MG63 (cell line): ENCODE results near the gene ATP6V0C. TPM values are rescaled to one million over a fixed set of nuclear protein-coding genes. Genes with fewer than 3 reads are reported as not detected.

Experiments
- DNase-seq: peaks from one replicate; pipeline ENCODE4 v3.0.0-alpha.2; 2020
- H3K27me3 ChIP-seq: fragments of 250-450 bp; sonication (Bioruptor Pico); 2 replicates; pipeline ENCODE4 v1.5.1; 2020; ENCODE audit warnings: mild to moderate bottlenecking, moderate library complexity
- H3K36me3 ChIP-seq: fragments of 250-450 bp; sonication (Bioruptor Pico); 2 replicates; pipeline ENCODE4 v1.5.1; 2020; ENCODE audit warnings: mild to moderate bottlenecking, moderate library complexity
- H3K4me3 ChIP-seq: fragments of 250-450 bp; sonication (Bioruptor Pico); 2 replicates; pipeline ENCODE4 v1.5.1; 2020; ENCODE audit warnings: mild to moderate bottlenecking, moderate library complexity
- H3K9me3 ChIP-seq: fragments of 250-450 bp; sonication (Bioruptor Pico); 2 replicates; pipeline ENCODE4 v1.5.1; 2020; ENCODE audit warnings: mild to moderate bottlenecking, moderate library complexity
- total RNA-seq: library from RNA; depleted of rRNA; stranded (reverse); fragments of >200 nt; shearing (Covaris generic); gene quantifications from 2 replicates; pipeline ENCODE4 v1.2.3, GENCODE V29; 2014; ENCODE audit warnings: low replicate concordance

Gene ATP6V0C
- total RNA-seq, 1 experiment from 2014 or later, result 15.0 TPM

GRCh38 chr16:2498531-2499253, 15.1 kb upstream of the ATP6V0C start:
- DNase-seq, result no peak
- H3K36me3 ChIP-seq, result peaks cover 13% of the 10 kb centered on the region
- no peaks in the 10 kb centered on the region for H3K9me3 ChIP-seq
- H3K27me3 ChIP-seq, result no peaks in the 10 kb centered on the region
- no peak overlapping the region for H3K4me3 ChIP-seq

GRCh38 chr16:2499454-2499853, 14.3 kb upstream of the ATP6V0C start:
- DNase-seq, result no peak
- Histone ChIP-seq H3K36me3 (peaks cover 13% of the 10 kb centered on the region), H3K27me3 (no peaks in the 10 kb centered on the region), H3K4me3 (no peak overlapping the region), H3K9me3 (no peaks in the 10 kb centered on the region)

- DNase-seq, result no peak
- Histone ChIP-seq H3K4me3 (no peak overlapping the region), H3K36me3 (peaks cover 13% of the 10 kb centered on the region), H3K9me3 (no peaks in the 10 kb centered on the region), H3K27me3 (no peaks in the 10 kb centered on the region)
Measured at GRCh38 chr16:2499890-2500429, 13.8 kb upstream of the ATP6V0C start.

GRCh38 chr16:2500430-2500917, 13.3 kb upstream of the ATP6V0C start:
- H3K36me3 ChIP-seq, result peaks cover 13% of the 10 kb centered on the region
- DNase-seq, result no peak
- no peaks in the 10 kb centered on the region for H3K27me3 ChIP-seq

GRCh38 chr16:2500918-2501750, 12.6 kb upstream of the ATP6V0C start:
- Histone ChIP-seq H3K36me3 (peaks cover 13% of the 10 kb centered on the region), H3K27me3 (no peaks in the 10 kb centered on the region), H3K9me3 (no peaks in the 10 kb centered on the region), H3K4me3 (no peak overlapping the region)
- peak; percentile 69 for DNase-seq

More at GRCh38 chr16:2500430-2500917, 13.3 kb upstream of the ATP6V0C start:
- no peak overlapping the region for H3K4me3 ChIP-seq
- H3K9me3 ChIP-seq, result no peaks in the 10 kb centered on the region

- no peak overlapping the region for H3K4me3 ChIP-seq
- H3K36me3 ChIP-seq, result peaks cover 10% of the 10 kb centered on the region
- no peaks in the 10 kb centered on the region for H3K9me3 ChIP-seq
- H3K27me3 ChIP-seq, result no peaks in the 10 kb centered on the region
- DNase-seq, result no peak
Measured at GRCh38 chr16:2501946-2502895, 11.5 kb upstream of the ATP6V0C start.

- H3K4me3 ChIP-seq, result no peak overlapping the region
- no peak for DNase-seq
Measured at GRCh38 chr16:2505695-2506094, 8.1 kb upstream of the ATP6V0C start.

GRCh38 chr16:2507052-2507659, 6.6 kb upstream of the ATP6V0C start:
- no peak overlapping the region for H3K4me3 ChIP-seq
- no peaks in the 10 kb centered on the region; the same call in 1 of the 2 replicates for H3K36me3 ChIP-seq
- DNase-seq, result no peak
- no peaks in the 10 kb centered on the region for H3K9me3 ChIP-seq
- H3K27me3 ChIP-seq, result no peaks in the 10 kb centered on the region

More at GRCh38 chr16:2505695-2506094, 8.1 kb upstream of the ATP6V0C start:
- Histone ChIP-seq H3K9me3 (no peaks in the 10 kb centered on the region), H3K27me3 (no peaks in the 10 kb centered on the region), H3K36me3 (peaks cover 4% of the 10 kb centered on the region)

- H3K4me3 ChIP-seq, result no peak overlapping the region
- DNase-seq, result no peak
- no peaks in the 10 kb centered on the region for H3K36me3 ChIP-seq
- no peaks in the 10 kb centered on the region for H3K9me3 ChIP-seq
- H3K27me3 ChIP-seq, result no peaks in the 10 kb centered on the region
Measured at GRCh38 chr16:2507665-2508064, 6.1 kb upstream of the ATP6V0C start.

GRCh38 chr16:2508722-2509400, 4.9 kb upstream of the ATP6V0C start:
- no peak overlapping the region for H3K4me3 ChIP-seq
- H3K36me3 ChIP-seq, result no peaks in the 10 kb centered on the region
- no peaks in the 10 kb centered on the region for H3K9me3 ChIP-seq
- no peaks in the 10 kb centered on the region for H3K27me3 ChIP-seq
- DNase-seq, result no peak

- H3K36me3 ChIP-seq, result peaks cover 4% of the 10 kb centered on the region
- H3K27me3 ChIP-seq, result no peaks in the 10 kb centered on the region
- no peaks in the 10 kb centered on the region for H3K9me3 ChIP-seq
- no peak for DNase-seq
- no peak overlapping the region for H3K4me3 ChIP-seq
Measured at GRCh38 chr16:2511128-2511800, 2.5 kb upstream of the ATP6V0C start.

- peaks cover 11% of the 10 kb centered on the region for H3K36me3 ChIP-seq
- H3K9me3 ChIP-seq, result no peaks in the 10 kb centered on the region
- no peaks in the 10 kb centered on the region for H3K27me3 ChIP-seq
- no peak overlapping the region for H3K4me3 ChIP-seq
- no peak for DNase-seq
Measured at GRCh38 chr16:2511996-2512734, 1.6 kb upstream of the ATP6V0C start.

- Histone ChIP-seq H3K27me3 (no peaks in the 10 kb centered on the region), H3K9me3 (no peaks in the 10 kb centered on the region), H3K4me3 (peak overlapping the region; percentile 95), H3K36me3 (peaks cover 12% of the 10 kb centered on the region)
- DNase-seq, result no peak
Measured at GRCh38 chr16:2512735-2513404, 882 bp upstream of the ATP6V0C start.
